HG03521 (cell line): ENCODE data around the gene TSPAN9.

ENCODE experiments used
- ATAC-seq: cut with Tn5 transposase; IDR thresholded peaks from one replicate; pipeline ENCODE4 v1.9.1; 2021; ENCODE audit warnings: mild to moderate bottlenecking, moderate library complexity; ENCODE audit not compliant: unreplicated experiment

The TSPAN9 gene

GRCh38 chr12:3137814-3138445 lies 60.8 kb downstream of the TSPAN9 start:
- no peak for ATAC-seq

DNA sequence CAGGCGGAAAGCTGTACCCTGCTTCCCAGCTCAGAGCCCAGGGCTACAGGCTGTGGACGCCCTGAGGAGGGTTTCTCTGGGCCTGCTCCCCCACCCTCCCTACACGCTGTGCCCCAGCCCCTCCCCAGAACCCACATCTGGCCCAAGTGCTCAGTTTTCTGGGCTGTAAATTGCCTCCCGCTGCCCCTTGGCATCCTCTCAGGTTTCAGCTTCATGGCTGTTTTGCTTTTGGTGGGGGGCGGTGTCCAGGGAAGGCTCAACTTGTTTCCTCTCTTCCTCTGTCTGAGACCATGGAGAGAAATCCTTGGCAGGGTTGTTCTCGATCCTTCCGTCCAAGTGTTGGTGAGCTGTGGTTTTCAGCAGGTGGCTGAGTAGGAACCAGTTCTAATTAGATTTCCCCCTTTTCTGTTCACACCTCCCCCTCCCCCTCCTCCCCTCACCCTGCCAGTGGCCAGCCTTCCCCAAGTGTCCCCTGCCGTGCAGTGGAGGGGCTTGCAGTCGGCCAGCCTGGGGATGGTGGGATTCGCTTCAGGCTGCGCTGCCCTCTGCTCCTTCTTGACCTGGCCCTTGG lies 61.8 kb downstream of the TSPAN9 start:
- ATAC-seq, result no peak

DNA sequence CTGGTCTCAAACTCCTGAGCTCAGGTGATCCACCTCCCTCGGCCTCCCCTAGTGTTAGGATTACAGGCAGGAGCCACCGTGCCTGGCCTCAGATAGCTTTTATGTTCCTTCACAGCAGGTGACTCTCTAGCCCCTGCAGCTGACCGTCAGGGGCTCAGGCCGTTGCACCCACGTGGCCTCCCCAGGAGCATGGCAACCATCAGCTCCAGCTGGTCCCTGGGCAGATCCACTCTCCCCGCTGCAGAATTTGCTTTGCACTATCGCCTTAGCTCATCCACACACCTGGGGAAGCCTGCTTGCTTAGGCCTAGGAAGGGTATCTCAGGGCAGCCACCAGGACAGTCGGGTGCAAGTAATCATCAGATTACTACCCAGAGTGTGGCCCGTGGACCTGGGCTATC lies 62.6 kb downstream of the TSPAN9 start:
- no peak for ATAC-seq

DNA sequence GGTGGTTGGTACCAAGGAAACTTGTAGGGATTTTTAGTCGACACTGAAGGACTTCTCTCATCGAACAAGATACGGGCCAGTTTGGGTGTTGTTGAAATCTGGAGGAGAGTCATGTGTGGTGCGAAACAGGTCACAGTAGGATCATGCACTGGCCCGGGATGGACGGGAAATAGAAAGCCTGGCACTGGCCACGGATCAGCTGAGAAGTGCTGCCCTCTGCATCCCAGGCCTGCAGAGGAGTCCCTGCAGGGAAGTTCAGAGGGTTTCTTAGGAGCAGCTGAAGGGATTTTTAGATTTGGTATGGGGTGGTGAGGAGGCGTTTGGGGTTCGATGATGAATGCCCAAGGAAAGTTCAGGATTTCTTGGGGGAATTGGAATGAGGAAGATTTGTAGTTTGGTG lies 63.1 kb downstream of the TSPAN9 start:
- no peak for ATAC-seq

DNA sequence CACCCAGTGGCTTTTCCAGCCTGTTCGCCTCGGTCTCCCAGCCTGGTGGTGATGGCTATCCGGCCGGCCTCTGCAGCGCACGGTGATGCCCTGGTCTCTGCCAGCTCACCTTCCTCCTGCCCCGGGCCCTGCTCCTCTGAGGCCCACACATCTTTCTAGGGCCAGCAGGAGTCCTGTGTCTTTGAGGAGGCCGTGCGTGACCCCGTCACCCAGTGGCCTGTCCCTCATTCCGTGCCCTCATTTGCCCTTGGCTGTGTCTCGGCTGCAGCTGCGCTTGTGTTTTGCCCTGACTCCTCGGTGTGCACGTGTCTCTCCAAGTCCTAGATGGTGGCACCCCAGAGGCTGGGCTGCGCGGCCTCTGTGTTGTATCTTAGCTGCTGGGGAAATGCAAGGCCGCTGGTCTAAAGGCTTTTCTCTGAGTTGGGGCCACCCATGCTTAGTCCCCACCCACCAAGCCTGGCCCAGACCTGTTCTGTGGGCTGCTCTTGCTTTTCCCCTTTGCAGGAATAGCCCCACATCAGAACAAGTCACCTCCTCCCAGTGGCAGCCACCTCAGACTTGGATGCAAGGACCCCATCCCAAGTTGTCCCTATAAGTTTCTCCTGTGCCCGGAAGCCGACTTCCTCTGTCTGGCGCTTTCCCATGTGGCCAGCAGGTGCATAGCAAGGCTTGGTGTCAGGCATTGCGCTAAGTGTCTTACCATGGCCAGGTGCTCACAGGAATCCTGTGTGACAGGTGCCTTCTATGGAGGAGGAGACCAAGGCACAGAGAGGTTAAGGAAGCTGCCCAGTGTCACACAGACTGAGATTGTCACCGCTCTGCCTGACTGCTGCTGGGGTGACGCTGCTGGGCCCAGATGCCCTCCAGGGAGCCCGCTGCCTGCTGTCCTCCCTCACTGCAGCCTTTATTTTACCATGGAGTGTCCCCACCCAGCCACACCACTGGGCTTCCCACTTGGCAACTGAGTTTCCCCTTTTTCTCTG lies 64.5 kb downstream of the TSPAN9 start:
- ATAC-seq, result no peak

DNA sequence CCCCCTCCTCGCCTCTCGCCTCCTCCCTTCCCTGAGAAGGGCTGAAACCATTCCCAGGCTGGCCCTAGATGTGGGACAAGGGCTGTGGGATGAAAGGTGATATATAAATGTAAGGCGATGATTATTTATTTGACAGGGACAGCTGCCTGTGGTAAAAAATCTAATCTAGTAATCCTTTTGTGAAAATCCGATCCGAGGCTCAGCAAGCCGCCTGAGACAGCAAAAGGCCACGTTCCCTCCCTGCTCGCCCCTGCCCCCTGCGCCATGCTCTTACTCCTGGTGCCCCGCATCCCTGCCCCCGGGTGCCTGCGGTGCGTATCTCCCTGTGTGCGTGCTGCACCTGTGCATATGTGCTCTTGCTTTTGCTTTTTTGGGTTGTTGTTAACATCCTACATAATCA lies 65.2 kb downstream of the TSPAN9 start:
- ATAC-seq, result no peak

DNA sequence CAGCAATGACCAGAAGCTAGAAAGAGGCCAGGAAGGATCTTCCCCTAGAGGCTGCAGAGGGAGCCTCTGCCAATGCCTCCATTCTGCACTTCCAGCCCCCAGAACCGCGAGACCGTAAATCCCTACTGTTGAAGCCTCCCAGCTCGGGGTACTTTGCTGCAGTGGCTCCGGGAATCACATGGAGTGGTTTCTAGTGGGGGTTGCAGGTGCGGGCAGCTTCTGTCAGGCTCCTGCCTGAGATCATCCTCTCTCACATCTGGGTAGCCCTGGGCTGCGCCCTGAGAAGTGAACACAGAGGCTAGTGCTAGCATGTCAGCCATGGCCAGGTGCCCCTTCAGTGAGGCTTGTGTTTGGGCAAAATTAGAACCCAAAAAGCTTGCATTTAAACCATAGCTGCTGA lies 67.3 kb downstream of the TSPAN9 start:
- no peak for ATAC-seq

DNA sequence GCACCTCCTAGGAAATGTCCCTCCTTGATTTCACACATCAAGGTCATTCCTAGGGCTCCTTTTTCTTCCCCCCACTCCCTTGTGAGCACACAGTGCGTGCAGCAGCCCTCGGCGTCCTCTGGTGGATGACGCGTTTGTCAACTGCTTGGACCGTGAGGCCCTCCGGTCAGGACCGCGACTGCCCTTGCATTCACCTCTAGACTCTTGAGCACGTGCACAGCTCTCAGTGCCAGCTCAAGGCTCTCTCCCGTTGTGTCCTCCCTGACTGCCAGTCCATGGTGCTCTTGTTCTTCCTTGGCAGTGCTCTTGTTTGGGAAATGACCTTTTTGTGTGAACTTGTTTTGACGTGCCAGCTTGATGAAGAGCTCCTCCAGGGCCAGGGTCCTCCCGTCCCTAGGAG lies 67.9 kb downstream of the TSPAN9 start:
- ATAC-seq, result no peak

- no peak for ATAC-seq
These were observed 68.5 kb downstream of the TSPAN9 start for GRCh38 chr12:3145546-3146310.

DNA sequence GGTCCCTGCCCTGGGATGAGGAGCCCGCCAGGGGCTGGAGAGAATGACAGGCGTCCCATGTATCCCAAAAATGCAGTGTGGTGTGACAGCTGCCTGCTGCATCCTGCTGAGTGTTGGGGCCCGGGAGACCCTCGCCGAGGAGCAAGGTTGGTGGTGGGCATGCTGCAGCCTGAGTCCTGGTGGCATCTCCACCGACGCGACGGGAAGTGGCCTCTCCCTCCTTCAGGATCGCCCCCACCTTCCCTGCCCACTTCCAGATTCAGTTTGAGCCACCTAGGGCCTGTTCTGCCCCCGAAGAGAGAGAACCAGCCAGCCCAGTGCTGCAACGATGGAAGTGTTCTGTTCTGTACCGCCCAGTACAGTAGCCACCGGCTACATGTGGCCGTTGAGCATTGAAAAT lies 70.1 kb downstream of the TSPAN9 start:
- no peak for ATAC-seq

- no peak for ATAC-seq
These were observed 71.3 kb downstream of the TSPAN9 start for GRCh38 chr12:3148366-3149000.

DNA sequence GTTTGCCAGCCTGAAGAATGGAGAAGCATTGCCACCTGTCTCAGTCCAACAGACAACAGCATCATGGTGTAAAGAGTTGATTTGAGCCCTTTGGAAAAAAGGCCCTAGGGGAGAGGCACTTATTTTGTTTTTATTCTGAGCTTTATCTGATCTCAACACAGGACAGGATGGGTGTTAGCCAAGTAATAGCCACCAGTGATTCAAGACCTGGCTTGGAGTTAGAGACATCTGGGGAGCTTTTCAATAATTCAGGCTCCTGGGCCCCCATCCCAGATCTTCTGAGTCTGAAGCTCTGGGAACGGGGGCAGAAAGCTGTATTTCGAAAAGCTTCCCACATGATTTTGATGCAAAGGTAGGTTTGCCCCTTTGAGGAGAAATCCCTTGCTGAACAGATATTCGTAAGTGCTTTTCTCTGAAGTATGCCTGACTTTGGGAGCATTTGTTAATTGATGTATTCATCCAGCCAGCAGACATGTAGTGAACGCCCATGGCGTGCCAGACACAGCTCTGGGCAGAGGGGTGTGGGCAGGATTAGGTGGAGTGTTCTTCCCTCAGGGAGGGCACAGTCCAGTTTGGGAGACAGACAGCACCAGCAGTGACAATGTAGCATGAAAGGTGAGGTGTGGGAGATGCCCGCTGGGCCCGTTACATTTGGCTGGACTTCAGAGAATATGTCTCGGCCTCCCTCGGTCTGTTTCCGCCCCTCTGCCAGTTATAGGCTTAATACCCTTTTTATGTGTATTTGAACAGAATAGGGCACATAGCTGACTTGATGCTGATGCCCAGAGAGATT lies 72.5 kb downstream of the TSPAN9 start:
- no peak for ATAC-seq

DNA sequence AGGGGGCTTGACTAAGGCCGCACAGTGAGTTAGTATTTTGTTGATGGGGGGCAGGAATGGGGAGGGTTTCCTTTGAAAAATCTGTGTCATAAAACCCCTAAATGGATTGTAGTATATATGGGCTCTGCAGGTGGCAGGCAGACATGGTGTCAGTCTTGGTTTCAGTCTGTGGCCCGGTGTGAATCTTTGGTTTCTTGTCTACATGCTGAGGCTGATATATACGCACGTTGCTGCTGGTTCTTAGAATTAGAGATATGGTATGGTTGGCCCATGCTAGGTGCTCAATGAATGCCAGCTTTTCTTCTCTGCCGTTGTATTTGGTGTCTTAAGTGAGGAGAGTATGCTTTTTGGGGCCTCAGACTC lies 73.1 kb downstream of the TSPAN9 start:
- no peak for ATAC-seq

DNA sequence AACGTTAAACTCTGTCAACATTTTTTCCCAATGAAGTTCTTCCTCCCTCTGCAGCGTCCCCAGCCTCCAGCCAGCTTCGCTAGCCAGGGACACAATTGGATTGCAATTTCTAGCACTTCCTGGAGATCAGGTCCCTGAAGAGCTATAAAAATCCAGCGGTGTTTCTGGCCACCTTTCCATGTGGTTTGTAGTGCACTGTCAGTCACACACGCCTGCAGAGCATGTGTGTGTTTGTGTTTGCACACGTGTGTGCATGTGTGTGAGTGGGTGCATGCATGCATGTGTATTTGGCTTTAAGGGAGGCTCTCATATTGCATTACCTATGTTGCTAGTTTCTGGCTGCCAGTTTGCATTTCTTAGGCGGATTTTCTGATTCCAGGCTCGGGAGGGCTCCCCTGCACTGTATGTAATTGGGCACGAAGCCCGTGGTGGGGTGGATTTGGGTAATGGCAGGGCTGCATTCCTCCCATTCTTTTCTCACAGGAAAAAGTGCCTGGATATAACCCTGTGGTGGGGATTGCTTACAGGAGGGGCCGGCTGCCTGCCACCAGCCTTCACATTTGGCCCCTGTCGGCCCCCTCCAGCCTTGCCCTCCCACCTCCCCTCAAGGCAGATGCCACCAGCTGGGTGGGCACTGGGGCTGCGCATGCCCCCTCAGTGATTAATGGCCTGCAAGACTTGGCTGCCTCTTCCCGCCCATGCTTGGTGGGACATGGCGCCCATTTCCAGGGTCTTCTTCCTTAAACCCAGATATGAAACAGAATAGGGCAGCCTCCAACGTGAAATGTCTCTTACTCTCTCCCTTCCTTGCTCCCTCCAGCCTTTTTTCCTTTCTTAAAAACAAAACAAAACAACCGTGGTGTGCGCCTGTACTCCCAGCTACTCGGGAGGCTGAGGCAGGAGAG lies 74.0 kb downstream of the TSPAN9 start:
- ATAC-seq, result no peak

DNA sequence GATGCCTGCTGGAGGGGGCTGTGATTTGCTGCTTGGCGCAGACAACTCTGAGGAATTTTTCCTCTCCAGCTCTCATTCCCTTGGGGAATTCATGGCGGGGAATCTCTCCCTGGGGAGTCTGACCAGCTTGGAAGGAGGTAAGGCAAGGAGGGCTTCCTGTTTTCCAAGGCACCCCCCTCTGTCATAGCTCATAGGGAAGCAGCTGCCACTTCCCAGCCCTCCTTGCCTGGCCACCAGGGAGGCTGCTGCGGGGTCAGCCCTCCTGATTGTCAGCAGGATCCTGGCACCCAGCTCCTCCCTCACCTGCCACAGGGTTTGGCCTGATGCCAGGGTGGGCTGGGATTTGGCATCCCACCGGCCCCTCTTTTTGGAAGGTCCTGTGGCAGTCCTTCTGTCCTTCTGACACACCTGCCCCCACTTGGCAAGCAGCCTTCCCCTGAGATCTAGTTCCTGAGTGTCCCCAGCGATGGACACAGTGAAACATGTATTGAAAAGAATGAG lies 74.9 kb downstream of the TSPAN9 start:
- ATAC-seq, result no peak

GRCh38 chr12:3152892-3153291 lies 75.7 kb downstream of the TSPAN9 start:
- ATAC-seq, result no peak

- ATAC-seq, result no peak
These were observed 76.8 kb downstream of the TSPAN9 start for GRCh38 chr12:3154006-3154405.

DNA sequence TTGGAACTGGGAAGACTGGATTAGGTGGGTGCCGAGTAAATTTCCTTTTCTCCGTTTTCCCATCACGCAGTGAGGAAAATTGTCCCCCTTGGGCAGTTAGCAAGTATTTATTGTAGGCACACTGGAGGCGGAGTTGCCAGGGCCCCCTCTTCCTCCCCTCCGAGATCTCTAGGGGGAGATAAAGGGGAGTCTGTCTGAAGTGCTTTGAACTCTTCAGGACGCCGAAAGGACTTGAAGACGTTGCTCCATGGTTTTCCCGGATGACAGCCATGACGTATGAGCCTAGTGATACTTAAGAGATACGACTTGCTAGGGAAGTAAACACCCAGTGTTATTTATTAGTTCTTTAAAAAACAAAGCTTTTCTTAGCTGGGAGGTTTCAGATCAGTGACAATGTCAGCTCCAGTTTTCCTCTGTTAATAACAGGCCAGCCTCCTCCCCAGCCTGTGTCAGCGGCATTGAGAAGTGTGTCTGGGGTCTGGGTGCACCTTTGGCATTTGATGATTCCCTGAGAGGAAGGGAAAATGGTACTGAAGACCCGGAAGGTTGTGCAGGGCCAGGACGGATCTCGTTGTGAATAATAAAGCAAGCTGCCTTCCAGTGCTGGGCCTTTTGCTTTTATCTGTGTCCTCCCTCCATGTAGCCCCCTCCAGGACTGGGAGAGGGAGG lies 78.7 kb downstream of the TSPAN9 start:
- no peak for ATAC-seq
